Suprapubic skin (tissue), 4 donors: Measurements from ENCODE around the gene SLC37A1.

Experiments used
- CTCF ChIP-seq, 2 donors: fragments of 200-600 bp in 1 of 2; fragments of 450-650 bp in 1 of 2; sonication (generic) in 1 of 2; IDR thresholded peaks; one replicate each; pipeline ENCODE4 v1.5.1; 2016 to 2019; ENCODE audit warnings: antibody characterized with exemption in 2 of 2, mild to moderate bottlenecking in 1 of 2, moderate library complexity in 1 of 2
- POLR2A ChIP-seq, 2 donors: fragments of 450-650 bp; IDR thresholded peaks; one replicate each; pipeline ENCODE4 v1.6.1; 2017; ENCODE audit warnings: antibody characterized with exemption in 2 of 2, mild to moderate bottlenecking in 2 of 2, moderate library complexity in 2 of 2
- POLR2AphosphoS5 ChIP-seq, 3 donors: sonication (generic); formaldehyde crosslinking; IDR thresholded peaks; one replicate each; pipeline ENCODE4 v1.6.1; 2017; ENCODE audit warnings: antibody characterized with exemption in 3 of 3

DNA sequence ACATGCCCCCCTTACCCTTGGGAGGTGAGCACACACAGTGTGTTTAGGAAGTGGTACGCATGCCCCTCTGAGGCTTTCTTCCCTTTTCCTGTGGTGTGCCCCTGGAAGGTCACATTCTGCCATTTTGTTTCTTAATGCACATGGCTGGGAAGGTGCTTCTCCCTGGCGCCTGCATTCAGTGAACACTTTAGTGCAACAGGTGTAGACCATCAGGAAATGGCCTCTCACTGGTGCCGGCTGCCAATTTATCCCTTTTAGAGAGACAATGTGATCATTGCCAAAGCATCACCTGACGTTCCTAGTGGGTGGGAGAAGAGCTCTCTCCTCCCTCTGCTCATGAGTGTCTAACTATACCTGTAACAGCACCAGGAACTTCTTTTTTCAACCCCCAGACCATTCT, 88.0 kb downstream of the SLC37A1 start:
- TF ChIP-seq CTCF (IDR thresholded peaks at IDR 0.05) (no peak), POLR2A (IDR thresholded peaks at IDR 0.05) (no peak), POLR2AphosphoS5 (IDR thresholded peaks at IDR 0.05) (no peak)
